IMR-90 (cell line): ENCODE measurements around the gene SHISAL1.

Experiments used
- FOS ChIP-seq: fragments of 150-350 bp; IDR thresholded peaks from 2 replicates; pipeline ENCODE4 v1.6.1; 2016; ENCODE audit warnings: low read depth, low read length
- POLR2A ChIP-seq: IDR thresholded peaks from 2 replicates; pipeline ENCODE4 v1.6.1; 2012; ENCODE audit warnings: mild to moderate bottlenecking, low read depth, low read length

DNA sequence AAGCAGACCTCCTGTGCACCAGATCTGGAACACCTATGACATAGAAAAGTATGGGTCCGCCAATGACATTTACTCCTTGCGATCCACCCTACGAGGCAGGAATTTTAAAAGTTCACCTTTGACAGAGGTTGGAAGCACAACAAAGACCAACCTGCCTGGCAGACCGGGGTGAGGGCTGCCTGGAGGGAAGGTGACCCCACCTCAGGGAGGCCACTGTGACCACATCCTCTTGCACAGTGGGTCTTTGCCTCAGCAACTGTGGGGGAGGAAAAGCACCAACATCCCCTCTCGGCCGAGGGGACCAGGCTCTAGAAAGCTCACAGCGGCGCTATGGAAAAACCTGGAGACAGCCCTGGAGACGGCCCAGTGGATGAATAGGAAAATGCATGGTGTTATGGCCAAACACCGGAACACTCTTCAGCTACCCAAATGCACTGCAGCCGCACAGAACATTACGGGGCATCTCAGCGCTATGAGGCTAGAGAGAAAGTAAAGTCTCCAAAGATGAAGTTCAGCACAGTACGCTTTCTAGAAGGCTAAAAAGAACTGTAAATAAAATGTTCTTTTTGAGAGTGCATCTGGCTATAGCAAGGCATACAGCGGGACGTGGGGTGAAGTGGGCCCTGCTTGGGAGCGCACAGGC is 1.8 kb upstream of the SHISAL1 start:
- TF ChIP-seq POLR2A: no peak
- TF ChIP-seq FOS: no peak
